IMR-90 (cell line): Measurements from ENCODE around the gene FAM234B. TPM values are rescaled to one million over a fixed set of nuclear protein-coding genes. Genes with fewer than 3 reads are reported as not detected.

Experiments
- ATAC-seq: fragments of 200-7000 bp; cut with Tn5 transposase; 2 replicates; pipeline ENCODE4 v1.9.1; 2020; ENCODE audit warnings: low read depth, mild to moderate bottlenecking, moderate library complexity
- BruUV-seq: library from RNA; stranded (reverse); fragments of 400-500 nt; replicated peaks from 2 replicates; lab custom pipeline; 2021; lab: Mats Ljungman, UMichigan
- CTCF ChIA-PET: fragments of 300-600 bp; formaldehyde crosslinking; extraction: SDS; loops from one replicate; lab custom pipeline; 2021; ENCODE audit warnings: antibody characterized with exemption; lab: Yijun Ruan, JAX
- POLR2A ChIA-PET: fragments of 300-600 bp; sonication (Branson Sonifier 250); formaldehyde crosslinking; loops from one replicate; lab custom pipeline; 2022; ENCODE audit warnings: antibody characterized with exemption; ENCODE audit not compliant: unreplicated experiment; lab: Charles Lee
- DNase-seq: peaks from one replicate; pipeline ENCODE4 v3.0.0; 2013
- H2AFZ ChIP-seq: replicated peaks from 2 replicates; pipeline ENCODE3; 2013; ENCODE audit warnings: low read length, mild to moderate bottlenecking; ENCODE audit not compliant: poor library complexity
- H2AK5ac ChIP-seq: 2 replicates; pipeline ENCODE4 v1.6.1; 2013; ENCODE audit warnings: low read depth, low read length, inconsistent platforms
- H2AK9ac ChIP-seq: replicated peaks from 2 replicates; pipeline ENCODE3; 2013; ENCODE audit warnings: mild to moderate bottlenecking, low read depth, low read length, moderate library complexity; ENCODE audit not compliant: poor library complexity
- H2BK120ac ChIP-seq: 2 replicates; pipeline ENCODE4 v1.6.1; 2013; ENCODE audit warnings: low read depth, low read length, inconsistent platforms
- H2BK15ac ChIP-seq: 3 replicates; pipeline ENCODE4 v1.6.1; 2013; ENCODE audit warnings: low read depth, low read length, inconsistent platforms
- H2BK20ac ChIP-seq: 2 replicates; pipeline ENCODE4 v1.6.1; 2013; ENCODE audit warnings: low read depth, mild to moderate bottlenecking, inconsistent platforms, low read length, moderate library complexity
- H2BK5ac ChIP-seq: 2 replicates; pipeline ENCODE4 v1.6.1; 2013; ENCODE audit warnings: mild to moderate bottlenecking, low read depth, low read length, inconsistent platforms; ENCODE audit not compliant: poor library complexity, severe bottlenecking
- H3K14ac ChIP-seq: replicated peaks from 2 replicates; pipeline ENCODE4 v1.6.1; 2013; ENCODE audit warnings: low read depth, low read length, inconsistent platforms
- H3K18ac ChIP-seq: 2 replicates; pipeline ENCODE4 v1.6.1; 2013; ENCODE audit warnings: low read depth, low read length, control low read depth
- H3K23ac ChIP-seq: 2 replicates; pipeline ENCODE4 v1.6.1; 2013; ENCODE audit warnings: low read depth, low read length, inconsistent platforms
- H3K27ac ChIP-seq: 2 replicates; pipeline ENCODE4 v1.5.1; 2013; ENCODE audit warnings: mild to moderate bottlenecking, control low read depth, low read length; ENCODE audit not compliant: insufficient read depth
- H3K27me3 ChIP-seq: 2 replicates; pipeline ENCODE4 v1.6.1; 2013; ENCODE audit warnings: low read length; ENCODE audit not compliant: control insufficient read depth, insufficient read depth
- H3K36me3 ChIP-seq: 2 replicates; pipeline ENCODE4 v1.6.1; 2013; ENCODE audit warnings: low read length, mixed read lengths; ENCODE audit not compliant: control insufficient read depth, insufficient read depth
- H3K4ac ChIP-seq: 2 replicates; pipeline ENCODE4 v1.6.1; 2013; ENCODE audit warnings: low read depth, low read length, inconsistent platforms
- H3K4me1 ChIP-seq: 2 replicates; pipeline ENCODE4 v1.6.1; 2013; ENCODE audit warnings: low read length, mixed read lengths; ENCODE audit not compliant: control insufficient read depth, insufficient read depth
- H3K4me2 ChIP-seq: 2 replicates; pipeline ENCODE4 v1.6.1; 2013; ENCODE audit warnings: low read depth, mild to moderate bottlenecking, control low read depth, low read length, moderate library complexity
- H3K4me3 ChIP-seq: 2 replicates; pipeline ENCODE4 v1.5.1; 2013; ENCODE audit warnings: low read depth, mild to moderate bottlenecking, control low read depth, low read length, moderate library complexity; ENCODE audit not compliant: insufficient read depth
- H3K56ac ChIP-seq: 2 replicates; pipeline ENCODE4 v1.6.1; 2013; ENCODE audit warnings: low read length, inconsistent platforms; ENCODE audit not compliant: insufficient read depth; ENCODE audit errors: extremely low read depth
- H3K79me1 ChIP-seq, 2 experiments: 2 replicates each; pipeline ENCODE4 v1.6.1; 2013; ENCODE audit warnings: low read length in 2 of 2, inconsistent platforms in 1 of 2, low read depth in 1 of 2
- H3K9ac ChIP-seq: 2 replicates; pipeline ENCODE4 v1.6.1; 2013; ENCODE audit warnings: low read depth, low read length, control low read depth
- H3K9me1 ChIP-seq: 2 replicates; pipeline ENCODE4 v1.6.1; 2013; ENCODE audit warnings: low read length, inconsistent platforms; ENCODE audit not compliant: insufficient read depth
- H3K9me3 ChIP-seq: 2 replicates; pipeline ENCODE4 v1.6.1; 2013; ENCODE audit warnings: low read length; ENCODE audit not compliant: control insufficient read depth, insufficient read depth
- H4K20me1 ChIP-seq: 2 replicates; pipeline ENCODE4 v1.6.1; 2013; ENCODE audit warnings: low read length, inconsistent platforms; ENCODE audit not compliant: insufficient read depth
- H4K5ac ChIP-seq: 2 replicates; pipeline ENCODE4 v1.6.1; 2013; ENCODE audit warnings: mild to moderate bottlenecking, low read depth, low read length, control low read depth
- H4K8ac ChIP-seq, 2 experiments: 2 replicates each; pipeline ENCODE4 v1.6.1; 2013; ENCODE audit warnings: low read depth in 2 of 2, low read length in 2 of 2, control low read depth in 1 of 2, inconsistent platforms in 1 of 2
- H4K91ac ChIP-seq: 2 replicates; pipeline ENCODE4 v1.6.1; 2013; ENCODE audit warnings: low read depth, low read length, inconsistent platforms; ENCODE audit not compliant: insufficient read depth
- FOS ChIP-seq: fragments of 150-350 bp; IDR thresholded peaks from 2 replicates; pipeline ENCODE4 v1.6.1; 2016; ENCODE audit warnings: low read depth, low read length
- POLR2A ChIP-seq: IDR thresholded peaks from 2 replicates; pipeline ENCODE4 v1.6.1; 2012; ENCODE audit warnings: mild to moderate bottlenecking, low read depth, low read length
- RAD21 ChIP-seq: IDR thresholded peaks from 2 replicates; pipeline ENCODE4 v1.6.1; 2012; ENCODE audit warnings: low read length, improper control_type of control experiment
- SMC3 ChIP-seq: fragments of 150-350 bp; IDR thresholded peaks from 2 replicates; pipeline ENCODE4 v1.6.1; 2016; ENCODE audit warnings: low read depth, mild to moderate bottlenecking, antibody characterized with exemption, low read length, moderate library complexity
- WGBS, 2 experiments: methylation state at CpG; one replicate each; pipeline versions ENCODE4 v1.1.5 to v1.1.7; 2013; ENCODE audit warnings: missing lambda C conversion rate in 2 of 2; ENCODE audit not compliant: insufficient read length in 1 of 2; ENCODE audit errors: extremely low coverage in 2 of 2; 5-methylcytosine and 5-hydroxymethylcytosine counted together
- dilution Hi-C: fragments of 300-500 bp; cut with HindIII; formaldehyde crosslinking; loops from one replicate; pipeline ENCODE4 v1.14.3; 2018; ENCODE audit warnings: low sequenced_read_pairs; ENCODE audit not compliant: unreplicated experiment
- in situ Hi-C: fragments of 300-500 bp; cut with MboI; formaldehyde crosslinking; loops from 3 replicates; pipeline ENCODE4 v1.14.3; 2019; ENCODE audit warnings: low sequenced_read_pairs, inconsistent platforms, mixed read lengths
- intact Hi-C: fragments of 100-400 bp; cut with micrococcal nuclease; formaldehyde crosslinking; loops from 2 replicates; pipeline ENCODE4 v1.10.0; 2022
- polyA plus RNA-seq, 3 experiments: library from polyadenylated mRNA; depleted of rRNA; stranded (reverse); fragments of >200 nt; gene quantifications; 2 replicates each; pipeline ENCODE4 v1.2.3, GENCODE V29; 2012; ENCODE audit warnings: low replicate concordance in 1 of 3
- total RNA-seq: library from RNA; depleted of rRNA; stranded (reverse); fragments of >200 nt; gene quantifications from 2 replicates; pipeline ENCODE4 v1.2.3, GENCODE V29; 2012

FAM234B gene
- total and polyA plus RNA-seq, 2 of the 4 experiments (the other 2 are of a cell fraction) = 3.6 to 8.6 TPM

GRCh38 chr12:13074396-13075117 is 30.4 kb downstream of the FAM234B start:
- DNase-seq = peak; percentile 40
- Histone ChIP-seq H2BK120ac (no peak overlapping the region), H3K9me1 (0 out of 2 replicates have a peak, but pooled peaks cover 15% of the 10 kb centered on the region), H4K20me1 (no peaks in the 10 kb centered on the region), H4K91ac (no peak overlapping the region), H3K4ac (0 out of 2 replicates have a peak overlapping the region, but pooled peaks have one; percentile 4), H2BK20ac (no peak overlapping the region), H3K23ac (no peak overlapping the region), H3K27me3 (no peaks in the 10 kb centered on the region), H3K36me3 (peaks cover 5% of the 10 kb centered on the region), H3K56ac (no peak overlapping the region), H3K9me3 (no peaks in the 10 kb centered on the region; the same call in 1 of the 2 replicates), H2BK15ac (no peak overlapping the region), H3K4me3 (no peak overlapping the region), H3K79me1 (no peaks in the 10 kb centered on the region), H3K18ac (peak overlapping the region; percentile 24), H2BK5ac (no peak overlapping the region), H3K9ac (no peak overlapping the region), H3K4me1 (peaks cover 9% of the 10 kb centered on the region), H3K4me2 (no peak overlapping the region), H3K27ac (no peak overlapping the region), H3K14ac (no peak overlapping the region), H2AK9ac (no peak overlapping the region), H4K5ac (0 out of 2 replicates have a peak overlapping the region, but pooled peaks have one; percentile 2), H2AFZ (no peak overlapping the region), H4K8ac (no peak overlapping the region), H2AK5ac (no peak overlapping the region; the same call in 1 of the 2 replicates)
- 100% methylated on average over 1 of the region's 3 CpGs; no CpG with 5 or more reads in 1 of the 2 experiments for WGBS, 2 experiments
- dilution Hi-C loops = no loop called here
- BruUV-seq = no TSS peak
- CTCF ChIA-PET = interaction anchor here (1.4 kb wide), 1 partner anchor 30 kb away, joined by 3 read pairs; no protein-coding TSS in a partner anchor
- ATAC-seq = peak; percentile 60
- POLR2A ChIA-PET = no interaction called here
- in situ Hi-C loops = no loop called here
- TF ChIP-seq POLR2A (no peak), RAD21 (no peak), SMC3 (no peak), FOS (peak; percentile 22; the same call in 1 of the 2 replicates)
- intact Hi-C loops = no loop called here
